ENCODE measurements around the gene C18orf63. TPM values are rescaled to one million over a fixed set of nuclear protein-coding genes. Genes with fewer than 3 reads are reported as not detected.

The C18orf63 gene
- total RNA-seq, 1 experiment from 2014 or later: not detected

DNA sequence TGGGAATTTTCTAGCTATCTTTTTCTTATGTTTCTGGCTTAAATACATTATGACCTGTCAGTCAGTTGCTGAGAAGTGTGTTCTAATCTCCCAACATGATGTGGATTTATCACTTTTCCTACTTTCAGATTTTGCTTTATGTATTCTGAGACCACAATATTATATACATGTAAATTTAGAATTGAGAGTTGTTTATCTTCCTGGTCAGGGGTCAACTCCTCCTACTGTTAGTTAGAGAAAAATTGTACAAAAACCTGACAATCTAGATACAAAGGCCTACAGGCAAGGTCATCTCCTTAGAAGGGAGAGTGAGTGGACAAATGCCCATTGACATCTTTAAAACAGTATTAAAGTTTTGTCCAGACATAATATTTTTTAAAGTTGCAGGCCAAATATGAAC lies 30.6 kb downstream of the C18orf63 start:
- no peak overlapping the region for H2AFZ ChIP-seq (ENCODE audit: low read length)
- H3K4me2 ChIP-seq (ENCODE audit: low read length): no peak overlapping the region
- DNase-seq (no peak), ATAC-seq (no peak)
- H3F3A ChIP-seq (ENCODE audit: low read length, unreplicated experiment): no peaks in the 10 kb centered on the region
- no peaks in the 10 kb centered on the region for H4K20me1 ChIP-seq (ENCODE audit: low read length)
- no peaks in the 10 kb centered on the region for H3K79me2 ChIP-seq (ENCODE audit: low read length)
- H3K27ac ChIP-seq (ENCODE audit: low read length): no peak overlapping the region
- POLR2A ChIA-PET (ENCODE audit: unreplicated experiment): no interaction called here
- intact Hi-C loops (cut with micrococcal nuclease): no loop called here
- no peaks in the 10 kb centered on the region for H3K9me2 ChIP-seq (replicated peaks; ENCODE audit: low read length)
- no peak overlapping the region for H3K4me3 ChIP-seq (ENCODE audit: low read length)
- no peak overlapping the region for H3K9ac ChIP-seq (ENCODE audit: low read length)
- CTCF ChIA-PET: no interaction called here
- no peaks in the 10 kb centered on the region for H3K9me3 ChIP-seq (ENCODE audit: low read length)
- no peaks in the 10 kb centered on the region for H3K27me3 ChIP-seq (ENCODE audit: low read length)
- H3K4me1 ChIP-seq (ENCODE audit: insufficient read depth, low read length): peaks cover 2% of the 10 kb centered on the region; the same call in 1 of the 2 replicates
- no peaks in the 10 kb centered on the region for H3K36me3 ChIP-seq (ENCODE audit: low read depth, low read length)
- BruUV-seq (replicated peaks): no TSS peak
- TF ChIP-seq EZH2 (IDR thresholded peaks at IDR 0.05; ENCODE audit: low read length, unreplicated experiment) (no peak), EZH2phosphoT487 (IDR thresholded peaks at IDR 0.05; ENCODE audit: borderline replicate concordance, low read length) (no peak)
- TF ChIP-seq, protein P1, sequence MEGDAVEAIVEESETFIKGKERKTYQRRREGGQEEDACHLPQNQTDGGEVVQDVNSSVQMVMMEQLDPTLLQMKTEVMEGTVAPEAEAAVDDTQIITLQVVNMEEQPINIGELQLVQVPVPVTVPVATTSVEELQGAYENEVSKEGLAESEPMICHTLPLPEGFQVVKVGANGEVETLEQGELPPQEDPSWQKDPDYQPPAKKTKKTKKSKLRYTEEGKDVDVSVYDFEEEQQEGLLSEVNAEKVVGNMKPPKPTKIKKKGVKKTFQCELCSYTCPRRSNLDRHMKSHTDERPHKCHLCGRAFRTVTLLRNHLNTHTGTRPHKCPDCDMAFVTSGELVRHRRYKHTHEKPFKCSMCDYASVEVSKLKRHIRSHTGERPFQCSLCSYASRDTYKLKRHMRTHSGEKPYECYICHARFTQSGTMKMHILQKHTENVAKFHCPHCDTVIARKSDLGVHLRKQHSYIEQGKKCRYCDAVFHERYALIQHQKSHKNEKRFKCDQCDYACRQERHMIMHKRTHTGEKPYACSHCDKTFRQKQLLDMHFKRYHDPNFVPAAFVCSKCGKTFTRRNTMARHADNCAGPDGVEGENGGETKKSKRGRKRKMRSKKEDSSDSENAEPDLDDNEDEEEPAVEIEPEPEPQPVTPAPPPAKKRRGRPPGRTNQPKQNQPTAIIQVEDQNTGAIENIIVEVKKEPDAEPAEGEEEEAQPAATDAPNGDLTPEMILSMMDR (conservative IDR thresholded peaks at IDR 0.05; ENCODE audit: low read depth, low read length): no peak

DNA sequence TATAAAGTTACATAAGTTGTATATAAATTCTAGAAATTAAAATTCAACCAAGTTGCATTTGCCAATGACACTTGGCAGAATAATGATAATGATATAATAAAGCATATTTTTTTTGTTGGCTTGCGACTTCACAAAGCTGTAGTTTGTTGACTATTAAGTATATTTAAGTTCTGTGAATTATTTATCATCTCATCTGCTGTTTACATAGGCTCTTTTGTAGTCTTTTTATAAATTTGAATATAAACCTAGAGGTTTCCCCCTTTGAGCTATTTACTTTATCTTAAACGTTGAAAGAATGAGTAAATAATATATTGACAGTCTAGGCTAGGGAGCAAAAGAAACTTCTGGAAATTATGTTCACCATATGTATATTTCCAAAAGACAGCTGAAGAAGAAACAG lies 32.9 kb downstream of the C18orf63 start:
- no peak overlapping the region for H3K4me3 ChIP-seq (ENCODE audit: low read length)
- POLR2A ChIA-PET (ENCODE audit: unreplicated experiment): no interaction called here
- no TSS peak for BruUV-seq (replicated peaks)
- no peaks in the 10 kb centered on the region for H3K79me2 ChIP-seq (ENCODE audit: low read length)
- peaks cover 10% of the 10 kb centered on the region for H3K4me1 ChIP-seq (ENCODE audit: insufficient read depth, low read length)
- intact Hi-C loops (cut with micrococcal nuclease): no loop called here
- no peaks in the 10 kb centered on the region for H3K9me3 ChIP-seq (ENCODE audit: low read length)
- no peaks in the 10 kb centered on the region for H3K9me2 ChIP-seq (replicated peaks; ENCODE audit: low read length)
- H2AFZ ChIP-seq (ENCODE audit: low read length): no peak overlapping the region
- H3K36me3 ChIP-seq (ENCODE audit: low read depth, low read length): no peaks in the 10 kb centered on the region
- no peak for TF ChIP-seq EZH2 (IDR thresholded peaks at IDR 0.05; ENCODE audit: low read length, unreplicated experiment)
- TF ChIP-seq, protein P1 (conservative IDR thresholded peaks at IDR 0.05; ENCODE audit: low read depth, low read length): no peak
- no peak for TF ChIP-seq EZH2phosphoT487 (IDR thresholded peaks at IDR 0.05; ENCODE audit: borderline replicate concordance, low read length)
- no peak overlapping the region for H3K4me2 ChIP-seq (ENCODE audit: low read length)
- no peak overlapping the region for H3K9ac ChIP-seq (ENCODE audit: low read length)
- H3F3A ChIP-seq (ENCODE audit: low read length, unreplicated experiment): no peaks in the 10 kb centered on the region
- no peaks in the 10 kb centered on the region for H4K20me1 ChIP-seq (ENCODE audit: low read length)
- peaks cover 2% of the 10 kb centered on the region; the same call in 1 of the 2 replicates for H3K27me3 ChIP-seq (ENCODE audit: low read length)
- H3K27ac ChIP-seq (ENCODE audit: low read length): no peak overlapping the region
- CTCF ChIA-PET: no interaction called here
- no peak for DNase-seq
- ATAC-seq: no peak

DNA sequence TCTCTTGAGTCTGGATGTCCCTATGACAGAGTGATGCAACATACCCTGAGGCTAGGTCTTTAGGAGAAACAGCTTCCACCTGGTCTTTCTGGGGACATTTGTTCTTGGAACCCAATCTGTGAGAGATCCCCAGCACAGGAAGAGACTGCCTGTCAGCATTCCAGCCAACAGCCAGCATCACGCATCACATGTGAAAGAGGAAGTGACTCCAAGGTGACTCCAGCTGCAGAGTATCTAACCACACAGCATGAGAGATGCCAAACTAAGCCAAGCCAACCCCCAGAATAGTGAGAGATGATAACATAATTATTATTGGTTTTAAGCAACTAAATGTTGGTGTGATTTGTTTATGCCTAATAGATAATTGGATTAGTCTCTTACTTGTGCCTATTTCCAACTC lies 35.7 kb downstream of the C18orf63 start:
- TF ChIP-seq, protein P1 (conservative IDR thresholded peaks at IDR 0.05; ENCODE audit: low read depth, low read length): no peak
- Histone ChIP-seq H3K79me2 (ENCODE audit: low read length) (no peaks in the 10 kb centered on the region), H3K4me3 (ENCODE audit: low read length) (no peak overlapping the region), H2AFZ (ENCODE audit: low read length) (no peak overlapping the region), H3K9me2 (replicated peaks; ENCODE audit: low read length) (no peaks in the 10 kb centered on the region), H3K27ac (ENCODE audit: low read length) (no peak overlapping the region), H3K4me2 (ENCODE audit: low read length) (peak overlapping the region; percentile 9; the same call in 1 of the 2 replicates), H3K9ac (ENCODE audit: low read length) (no peak overlapping the region), H3F3A (ENCODE audit: low read length, unreplicated experiment) (no peaks in the 10 kb centered on the region), H3K36me3 (ENCODE audit: low read depth, low read length) (no peaks in the 10 kb centered on the region), H4K20me1 (ENCODE audit: low read length) (no peaks in the 10 kb centered on the region), H3K27me3 (ENCODE audit: low read length) (peaks cover 24% of the 10 kb centered on the region), H3K4me1 (ENCODE audit: insufficient read depth, low read length) (peaks cover 10% of the 10 kb centered on the region), H3K9me3 (ENCODE audit: low read length) (no peaks in the 10 kb centered on the region)
- BruUV-seq (replicated peaks): no TSS peak
- ATAC-seq (peak; percentile 75), DNase-seq (peak; percentile 76)
- intact Hi-C loops (cut with micrococcal nuclease): loop anchor here (5.0 kb wide), 1 partner anchor 1906 kb away; no protein-coding TSS in a partner anchor
- ChIA-PET POLR2A (ENCODE audit: unreplicated experiment) (no interaction called here), CTCF (no interaction called here)

Measured in PC-3 (cell line).